ENCODE measurements around the gene P2RX6. TPM values are rescaled to one million over a fixed set of nuclear protein-coding genes. Genes with fewer than 3 reads are reported as not detected.

The P2RX6 gene
- total and polyA plus RNA-seq, 2 of the 4 experiments (the other 2 are of a cell fraction): 0.90 to 1.6 TPM

GRCh38 chr22:20996031-20996410 is 18.9 kb upstream of the P2RX6 start:
- TF ChIP-seq RCOR1 (IDR thresholded peaks at IDR 0.05; ENCODE audit: insufficient replicate concordance, low read length) (no peak), POLR2A (IDR thresholded peaks at IDR 0.05; ENCODE audit: low read depth, low read length) (no peak), SMC3 (IDR thresholded peaks at IDR 0.05; ENCODE audit: low read depth, low read length) (no peak), CHD1 (IDR thresholded peaks at IDR 0.05; ENCODE audit: low read depth, low read length) (no peak), CTCF (conservative IDR thresholded peaks at IDR 0.05; ENCODE audit: low read depth, low read length) (no peak), MXI1 (IDR thresholded peaks at IDR 0.05; ENCODE audit: borderline replicate concordance, low read depth, low read length) (no peak), CEBPB (IDR thresholded peaks at IDR 0.05; ENCODE audit: low read depth, low read length) (no peak), BHLHE40 (IDR thresholded peaks at IDR 0.05; ENCODE audit: low read depth, low read length) (no peak), RAD21 (IDR thresholded peaks at IDR 0.05; ENCODE audit: low read length) (no peak), NFE2L2 (IDR thresholded peaks at IDR 0.05; ENCODE audit: low read depth, low read length) (no peak), MAFK (IDR thresholded peaks at IDR 0.05; ENCODE audit: low read depth, low read length) (no peak), MAZ (IDR thresholded peaks at IDR 0.05; ENCODE audit: borderline replicate concordance, low read depth, low read length) (no peak), FOS (IDR thresholded peaks at IDR 0.05; ENCODE audit: low read depth, low read length) (no peak)
- no peak overlapping the region for H3K56ac ChIP-seq (ENCODE audit: extremely low read depth, insufficient read depth, low read length)
- WGBS, 2 experiments (ENCODE audit: extremely low coverage in 2 of 2, insufficient read length in 1 of 2): 80% methylated on average over 1 of the region's 10 CpGs; no CpG with 5 or more reads in 1 of the 2 experiments
- H3K4me1 ChIP-seq (ENCODE audit: control insufficient read depth, insufficient read depth, low read length): peaks cover 10% of the 10 kb centered on the region
- H3K23ac ChIP-seq (ENCODE audit: low read depth, low read length): no peak overlapping the region
- no peak overlapping the region for H3K4me2 ChIP-seq (ENCODE audit: low read depth, low read length)
- H2AFZ ChIP-seq (replicated peaks; ENCODE audit: low read length, poor library complexity): no peak overlapping the region
- no peak overlapping the region for H3K18ac ChIP-seq (ENCODE audit: low read depth, low read length)
- no peak overlapping the region for H2BK5ac ChIP-seq (ENCODE audit: low read depth, low read length, poor library complexity, severe bottlenecking)
- no peak for DNase-seq
- ChIA-PET CTCF (no interaction called here), POLR2A (ENCODE audit: unreplicated experiment) (no interaction called here)
- H3K14ac ChIP-seq (replicated peaks; ENCODE audit: low read depth, low read length): no peak overlapping the region
- no peak overlapping the region for H3K4ac ChIP-seq (ENCODE audit: low read depth, low read length)
- H2BK20ac ChIP-seq (ENCODE audit: low read depth, low read length): no peak overlapping the region
- peaks cover 9% of the 10 kb centered on the region; the same call in 1 of the 2 replicates for H4K20me1 ChIP-seq (ENCODE audit: insufficient read depth, low read length)
- H3K27me3 ChIP-seq (ENCODE audit: control insufficient read depth, insufficient read depth, low read length): no peaks in the 10 kb centered on the region
- intact Hi-C loops (cut with micrococcal nuclease) (no loop called here), dilution Hi-C loops (cut with HindIII; ENCODE audit: low sequenced_read_pairs, unreplicated experiment) (no loop called here), in situ Hi-C loops (cut with MboI; ENCODE audit: low sequenced_read_pairs) (no loop called here)
- 0 out of 2 replicates have a peak, but pooled peaks cover 4% of the 10 kb centered on the region for H3K9me1 ChIP-seq (ENCODE audit: insufficient read depth, low read length)
- H4K91ac ChIP-seq (ENCODE audit: insufficient read depth, low read depth, low read length): no peak overlapping the region
- no peak overlapping the region for H2BK120ac ChIP-seq (ENCODE audit: low read depth, low read length)
- ATAC-seq (ENCODE audit: low read depth): no peak
- peaks cover 9 to 28% of the 10 kb centered on the region in 2 experiments; a peak in 3 of 4 replicates for H3K79me1 ChIP-seq (ENCODE audit: low read depth in 1 of 2, low read length in 2 of 2)
- no peak overlapping the region for H3K27ac ChIP-seq (ENCODE audit: insufficient read depth, low read length)
- H4K8ac ChIP-seq (ENCODE audit: low read depth in 2 of 2, low read length in 2 of 2): no peak overlapping the region
- H3K36me3 ChIP-seq (ENCODE audit: control insufficient read depth, insufficient read depth, low read length): peaks cover 66% of the 10 kb centered on the region
- H3K4me3 ChIP-seq (ENCODE audit: insufficient read depth, low read depth, low read length): no peak overlapping the region
- H3K9me3 ChIP-seq (ENCODE audit: control insufficient read depth, insufficient read depth, low read length): no peaks in the 10 kb centered on the region
- no peak overlapping the region for H4K5ac ChIP-seq (ENCODE audit: low read depth, low read length)
- H3K9ac ChIP-seq (ENCODE audit: low read depth, low read length): no peak overlapping the region
- no peak overlapping the region for H2AK9ac ChIP-seq (replicated peaks; ENCODE audit: low read depth, low read length, poor library complexity)
- H2AK5ac ChIP-seq (ENCODE audit: low read depth, low read length): no peak overlapping the region
- no peak overlapping the region for H2BK15ac ChIP-seq (ENCODE audit: low read depth, low read length)
- BruUV-seq (replicated peaks): no TSS peak
